CD14-positive monocyte (primary cell): ENCODE results near the gene ATG7. TPM values are rescaled to one million over a fixed set of nuclear protein-coding genes. Genes with fewer than 3 reads are reported as not detected.

Experiments used
- DNase-seq, 3 donors: peaks; one replicate each; pipeline ENCODE4 v3.0.0-alpha.2; 2011 to 2022
- H2AFZ ChIP-seq: 2 replicates; pipeline ENCODE4 v1.6.0; 2012; ENCODE audit warnings: mild to moderate bottlenecking, low read depth, low read length, inconsistent platforms; ENCODE audit not compliant: insufficient read depth, poor library complexity, severe bottlenecking
- H3K27ac ChIP-seq, 2 donors: 1 replicate in 1 of 2; 2 replicates in 1 of 2; pipeline ENCODE4 v1.5.1; 2012 to 2013; ENCODE audit warnings: low read length in 2 of 2, control low read depth in 1 of 2, inconsistent platforms in 1 of 2, low read depth in 1 of 2, mild to moderate bottlenecking in 1 of 2
- H3K27me3 ChIP-seq, 2 donors: one replicate each; pipeline versions ENCODE4 v1.6.0 to v1.6.1; 2011 to 2013; ENCODE audit warnings: low read length in 2 of 2; ENCODE audit not compliant: control insufficient read depth in 2 of 2, insufficient read depth in 2 of 2
- H3K36me3 ChIP-seq, 2 donors: replicated peaks in 1 of 2; 1 replicate in 1 of 2; 2 replicates in 1 of 2; pipeline versions ENCODE4 v1.5.1 to v1.6.1; 2012 to 2013; ENCODE audit warnings: low read length in 2 of 2, control low read depth in 1 of 2, inconsistent platforms in 1 of 2, mild to moderate bottlenecking in 1 of 2; ENCODE audit not compliant: insufficient read depth in 2 of 2, control insufficient read depth in 1 of 2
- H3K4me1 ChIP-seq, 2 donors: 1 replicate in 1 of 2; 2 replicates in 1 of 2; pipeline versions ENCODE4 v1.5.1 to v1.6.1; 2012 to 2013; ENCODE audit warnings: low read length in 2 of 2, control low read depth in 1 of 2, inconsistent platforms in 1 of 2, mild to moderate bottlenecking in 1 of 2, moderate library complexity in 1 of 2; ENCODE audit not compliant: insufficient read depth in 2 of 2, control insufficient read depth in 1 of 2
- H3K4me2 ChIP-seq: replicated peaks from 2 replicates; pipeline ENCODE3; 2012; ENCODE audit warnings: low read length, moderate library complexity, mild to moderate bottlenecking; ENCODE audit not compliant: poor library complexity, severe bottlenecking; ENCODE audit errors: extremely low read depth
- H3K4me3 ChIP-seq, 3 experiments: fragments of 200-600 bp in 1 of 3; sonication (generic) in 1 of 3; replicated peaks in 1 of 3; 1 replicate in 2 of 3; 2 replicates in 1 of 3; pipeline ENCODE4 v1.5.1; 2011 to 2013; ENCODE audit warnings: low read length in 3 of 3, mild to moderate bottlenecking in 3 of 3, control low read depth in 2 of 3, low read depth in 2 of 3, inconsistent platforms in 1 of 3, moderate library complexity in 1 of 3
- H3K79me2 ChIP-seq: 2 replicates; pipeline ENCODE4 v1.6.0; 2012; ENCODE audit warnings: mild to moderate bottlenecking, control low read depth, inconsistent platforms, low read length, moderate library complexity; ENCODE audit not compliant: insufficient read depth
- H3K9ac ChIP-seq: 2 replicates; pipeline ENCODE4 v1.6.0; 2017; ENCODE audit warnings: low read length, mild to moderate bottlenecking; ENCODE audit not compliant: insufficient read depth, poor library complexity, severe bottlenecking
- H3K9me3 ChIP-seq, 2 donors: replicated peaks in 1 of 2; 1 replicate in 1 of 2; 2 replicates in 1 of 2; pipeline versions ENCODE4 v1.5.1 to v1.6.1; 2012 to 2013; ENCODE audit warnings: low read length in 2 of 2, control low read depth in 1 of 2; ENCODE audit not compliant: control insufficient read depth in 1 of 2, insufficient read depth in 1 of 2
- H4K20me1 ChIP-seq: 2 replicates; pipeline ENCODE4 v1.6.0; 2012; ENCODE audit warnings: mild to moderate bottlenecking, low read length, control low read depth, moderate library complexity; ENCODE audit not compliant: insufficient read depth
- H3K27ac Mint-ChIP-seq, 7 donors: one replicate each; pipeline ENCODE4 v1.8.0; 2020; ENCODE audit warnings: mild to moderate bottlenecking in 7 of 7, mixed read lengths in 7 of 7, moderate library complexity in 6 of 7, inconsistent platforms in 2 of 7
- H3K27me3 Mint-ChIP-seq, 3 donors: one replicate each; pipeline ENCODE4 v1.8.0; 2021 to 2022; ENCODE audit warnings: low read depth in 3 of 3, mild to moderate bottlenecking in 3 of 3, mixed read lengths in 3 of 3, moderate library complexity in 3 of 3, inconsistent platforms in 1 of 3
- H3K36me3 Mint-ChIP-seq, 2 donors: one replicate each; pipeline ENCODE4 v1.8.0; 2020; ENCODE audit warnings: mixed read lengths in 2 of 2, inconsistent platforms in 1 of 2, mild to moderate bottlenecking in 1 of 2
- H3K4me1 Mint-ChIP-seq: one replicate; pipeline ENCODE4 v1.8.0; 2020; ENCODE audit warnings: mild to moderate bottlenecking, mixed read lengths
- H3K4me3 Mint-ChIP-seq, 2 donors: one replicate each; pipeline ENCODE4 v1.8.0; 2020; ENCODE audit warnings: mild to moderate bottlenecking in 2 of 2, mixed read lengths in 2 of 2, moderate library complexity in 1 of 2
- H3K9me3 Mint-ChIP-seq, 7 donors: one replicate each; pipeline ENCODE4 v1.8.0; 2020 to 2022; ENCODE audit warnings: mixed read lengths in 7 of 7, mild to moderate bottlenecking in 6 of 7, moderate library complexity in 6 of 7, inconsistent platforms in 2 of 7
- CTCF ChIP-seq: fragments of 200-600 bp; IDR thresholded peaks from one replicate; pipeline ENCODE4 v1.8.0; 2022; ENCODE audit warnings: antibody characterized with exemption, mild to moderate bottlenecking
- WGBS: methylation state at CpG from one replicate; pipeline ENCODE4 v1.1.5; 2013; ENCODE audit warnings: missing lambda C conversion rate; ENCODE audit not compliant: insufficient coverage; 5-methylcytosine and 5-hydroxymethylcytosine counted together
- intact Hi-C, 2 donors: fragments of 100-400 bp; cut with micrococcal nuclease; formaldehyde crosslinking; loops; one replicate each; pipeline versions ENCODE4 v1.15.0 to v1.15.1; 2023
- polyA plus RNA-seq, 3 donors: library from polyadenylated mRNA; depleted of rRNA in 1 of 3; unstranded in 2 of 3; stranded (reverse) in 1 of 3; fragments of 300-500 nt in 2 of 3; fragments of >200 nt in 1 of 3; fragmentation: Illumina TruSeq in 2 of 3; gene quantifications; 1 replicate in 2 of 3; 2 replicates in 1 of 3; pipeline ENCODE4 v1.2.3, GENCODE V29; 2012 to 2021

The ATG7 gene
- polyA plus RNA-seq, 3 donors: 57.4 to 101 (median 89.7) TPM

- Mint-ChIP-seq H3K27me3 (no peaks in the 10 kb centered on the region), H3K36me3 (peaks cover 62 to 75% of the 10 kb centered on the region in 2 donors), H3K9me3 (no peaks in the 10 kb centered on the region), H3K4me3 (no peak overlapping the region), H3K27ac (no peak overlapping the region), H3K4me1 (no peaks in the 10 kb centered on the region)
- Histone ChIP-seq H4K20me1 (peaks cover 86% of the 10 kb centered on the region), H3K4me1 (no peaks in the 10 kb centered on the region), H3K36me3 (peaks cover 42 to 91% of the 10 kb centered on the region in 2 donors), H3K9me3 (no peaks in the 10 kb centered on the region), H3K27ac (no peak overlapping the region), H3K27me3 (no peaks in the 10 kb centered on the region), H3K4me2 (no peak overlapping the region), H3K4me3 (no peak overlapping the region), H3K79me2 (peaks cover 6% of the 10 kb centered on the region), H2AFZ (no peak overlapping the region), H3K9ac (no peak overlapping the region)
- intact Hi-C loops: no loop called here
- WGBS: 100% methylated on average over 1 of the region's 9 CpGs
- TF ChIP-seq CTCF: no peak
- DNase-seq: no peak
Observed at GRCh38 chr3:11465744-11466616, 193.8 kb downstream of the ATG7 start.

GRCh38 chr3:11467875-11468274, 195.7 kb downstream of the ATG7 start:
- H3K36me3 Mint-ChIP-seq: peaks cover 57 to 71% of the 10 kb centered on the region in 2 donors
- Histone ChIP-seq H3K27ac (peak overlapping the region in 1 of 2 donors; percentile 48), H3K36me3 (peaks cover 41 to 94% of the 10 kb centered on the region in 2 donors), H3K4me1 (no peaks in the 10 kb centered on the region), H3K4me2 (no peak overlapping the region), H4K20me1 (peaks cover 88% of the 10 kb centered on the region), H3K27me3 (no peaks in the 10 kb centered on the region), H3K9me3 (no peaks in the 10 kb centered on the region), H3K9ac (no peak overlapping the region), H3K4me3 (no peak overlapping the region), H3K79me2 (peaks cover 4% of the 10 kb centered on the region), H2AFZ (no peak overlapping the region)
- intact Hi-C loops: no loop called here
- H3K27me3 Mint-ChIP-seq: no peaks in the 10 kb centered on the region
- no peak overlapping the region for H3K4me3 Mint-ChIP-seq
- 77% methylated on average over 3 of the region's 4 CpGs for WGBS
- H3K4me1 Mint-ChIP-seq: no peaks in the 10 kb centered on the region
- no peak for TF ChIP-seq CTCF
- H3K9me3 Mint-ChIP-seq: no peaks in the 10 kb centered on the region
- H3K27ac Mint-ChIP-seq: no peak overlapping the region
- no peak for DNase-seq
